Mesendoderm (in vitro differentiated cells): ENCODE results near the gene KEL.

Experiments used
- DNase-seq: peaks from one replicate; pipeline ENCODE4 v3.0.0; 2013
- H2AK5ac ChIP-seq: 2 replicates; pipeline ENCODE4 v1.6.1; 2013; ENCODE audit warnings: low read length, inconsistent platforms
- H2BK120ac ChIP-seq: 2 replicates; pipeline ENCODE4 v1.6.1; 2013; ENCODE audit warnings: low read depth, mild to moderate bottlenecking, low read length, moderate library complexity, mixed read lengths
- H2BK15ac ChIP-seq: replicated peaks from 2 replicates; pipeline ENCODE4 v1.6.1; 2013; ENCODE audit warnings: low read depth, mild to moderate bottlenecking, moderate library complexity
- H2BK5ac ChIP-seq: 2 replicates; pipeline ENCODE4 v1.6.1; 2013; ENCODE audit warnings: low read length, inconsistent platforms
- H3K18ac ChIP-seq: 2 replicates; pipeline ENCODE4 v1.6.1; 2013; ENCODE audit warnings: mild to moderate bottlenecking, low read length, mixed read lengths
- H3K23ac ChIP-seq: one replicate; pipeline ENCODE4 v1.6.1; 2013; ENCODE audit warnings: low read length
- H3K27ac ChIP-seq: 2 replicates; pipeline ENCODE4 v1.5.1; 2013; ENCODE audit warnings: low read depth, mild to moderate bottlenecking, inconsistent platforms, low read length, moderate library complexity
- H3K27me3 ChIP-seq: 2 replicates; pipeline ENCODE4 v1.6.1; 2013; ENCODE audit warnings: low read length, control low read depth, mild to moderate bottlenecking, inconsistent platforms; ENCODE audit not compliant: insufficient read depth, poor library complexity
- H3K36me3 ChIP-seq: 2 replicates; pipeline ENCODE4 v1.6.1; 2013; ENCODE audit warnings: low read length, inconsistent platforms; ENCODE audit not compliant: control insufficient read depth, insufficient read depth
- H3K4ac ChIP-seq: one replicate; pipeline ENCODE4 v1.6.1; 2013; ENCODE audit warnings: low read depth, mild to moderate bottlenecking, low read length, moderate library complexity
- H3K4me1 ChIP-seq: 2 replicates; pipeline ENCODE4 v1.6.1; 2013; ENCODE audit warnings: low read depth, low read length, inconsistent platforms; ENCODE audit not compliant: control insufficient read depth
- H3K4me2 ChIP-seq: 2 replicates; pipeline ENCODE4 v1.6.1; 2013; ENCODE audit warnings: low read length
- H3K4me3 ChIP-seq: 2 replicates; pipeline ENCODE4 v1.5.1; 2013; ENCODE audit warnings: mild to moderate bottlenecking, low read length
- H3K56ac ChIP-seq: one replicate; pipeline ENCODE4 v1.6.1; 2013; ENCODE audit warnings: low read length
- H3K79me1 ChIP-seq: 2 replicates; pipeline ENCODE4 v1.6.1; 2013; ENCODE audit warnings: low read length, inconsistent platforms
- H3K79me2 ChIP-seq: 2 replicates; pipeline ENCODE4 v1.6.1; 2013; ENCODE audit warnings: mild to moderate bottlenecking, low read length; ENCODE audit not compliant: control insufficient read depth, insufficient read depth
- H3K9ac ChIP-seq: 2 replicates; pipeline ENCODE4 v1.6.1; 2013; ENCODE audit warnings: low read length, inconsistent platforms
- H4K5ac ChIP-seq: one replicate; pipeline ENCODE4 v1.6.1; 2013; ENCODE audit warnings: low read length
- H4K8ac ChIP-seq: one replicate; pipeline ENCODE4 v1.6.1; 2013; ENCODE audit warnings: low read depth, mild to moderate bottlenecking, control low read depth, low read length, moderate library complexity
- WGBS: extraction: QIAGEN DNeasy Blood & Tissue Kit; methylation state at CpG from one replicate; pipeline ENCODE4 v1.1.7; 2013; ENCODE audit warnings: low lambda C conversion rate, missing lambda C conversion rate; ENCODE audit not compliant: insufficient coverage; ENCODE audit errors: extremely low coverage; 5-methylcytosine and 5-hydroxymethylcytosine counted together

Gene KEL

DNA sequence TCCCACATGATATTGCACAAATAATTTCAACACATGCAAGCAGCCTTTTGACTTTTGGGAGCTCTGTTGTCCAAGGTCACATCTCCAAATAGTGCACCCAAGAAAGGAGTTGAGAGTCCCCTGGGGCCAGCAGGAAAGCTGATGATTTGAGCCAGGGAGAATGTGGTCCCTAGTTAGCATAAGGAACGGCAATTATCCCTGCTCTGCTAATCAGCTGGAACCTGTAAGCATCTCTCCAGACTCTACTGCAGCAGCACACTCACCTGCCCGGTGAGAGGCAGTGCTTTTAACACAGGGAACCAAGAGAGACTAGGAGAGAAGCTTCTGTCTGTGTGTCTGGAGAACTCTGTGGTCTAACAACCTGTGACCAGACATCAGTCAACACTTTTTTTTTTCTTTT is 45.7 kb downstream of the KEL start:
- Histone ChIP-seq H3K9ac (no peak overlapping the region), H3K18ac (no peak overlapping the region), H3K4ac (no peak overlapping the region), H2AK5ac (no peak overlapping the region), H4K8ac (no peak overlapping the region), H3K27me3 (no peaks in the 10 kb centered on the region), H3K79me2 (no peaks in the 10 kb centered on the region), H2BK5ac (no peak overlapping the region), H3K36me3 (no peaks in the 10 kb centered on the region), H3K23ac (no peak overlapping the region), H3K4me2 (no peak overlapping the region), H2BK15ac (no peak overlapping the region), H3K56ac (no peak overlapping the region), H3K79me1 (no peaks in the 10 kb centered on the region), H3K4me3 (no peak overlapping the region), H4K5ac (no peak overlapping the region), H3K4me1 (no peaks in the 10 kb centered on the region), H2BK120ac (no peak overlapping the region), H3K27ac (no peak overlapping the region)
- WGBS: no CpG with 5 or more reads among the region's 2 CpGs
- no peak for DNase-seq

GRCh38 chr7:142915315-142915714 is 46.8 kb downstream of the KEL start:
- Histone ChIP-seq H3K79me1 (no peaks in the 10 kb centered on the region), H3K4me2 (no peak overlapping the region), H3K18ac (no peak overlapping the region), H2BK15ac (no peak overlapping the region), H3K4me1 (no peaks in the 10 kb centered on the region), H3K23ac (no peak overlapping the region), H3K36me3 (no peaks in the 10 kb centered on the region), H4K8ac (no peak overlapping the region), H3K27ac (no peak overlapping the region), H2AK5ac (no peak overlapping the region), H3K79me2 (no peaks in the 10 kb centered on the region), H3K4ac (no peak overlapping the region), H2BK120ac (no peak overlapping the region), H4K5ac (no peak overlapping the region), H3K9ac (no peak overlapping the region), H3K27me3 (no peaks in the 10 kb centered on the region), H3K56ac (no peak overlapping the region), H3K4me3 (no peak overlapping the region), H2BK5ac (no peak overlapping the region)
- WGBS: no CpG with 5 or more reads among the region's 8 CpGs
- no peak for DNase-seq

DNA sequence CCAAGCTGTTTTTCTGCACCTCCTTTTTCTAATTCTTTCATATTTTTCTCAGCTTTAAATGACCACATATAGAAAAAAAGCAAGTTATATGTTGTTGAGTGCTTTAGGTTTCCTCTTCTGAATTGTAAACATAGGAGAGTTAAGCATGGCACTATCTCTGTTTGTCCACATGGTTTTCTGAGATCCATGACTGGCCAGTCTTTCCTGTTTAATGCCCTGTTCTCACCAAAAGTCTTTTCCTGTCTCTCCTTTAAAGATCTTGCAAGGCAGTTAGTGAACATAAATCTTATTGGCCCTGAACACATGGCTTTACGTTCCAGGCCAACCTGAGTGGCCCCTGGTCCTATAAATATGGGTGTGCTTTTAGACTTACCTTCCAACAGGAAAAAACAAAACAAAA is 48.0 kb downstream of the KEL start:
- DNase-seq: no peak
- no peaks in the 10 kb centered on the region for H3K4me1 ChIP-seq

DNA sequence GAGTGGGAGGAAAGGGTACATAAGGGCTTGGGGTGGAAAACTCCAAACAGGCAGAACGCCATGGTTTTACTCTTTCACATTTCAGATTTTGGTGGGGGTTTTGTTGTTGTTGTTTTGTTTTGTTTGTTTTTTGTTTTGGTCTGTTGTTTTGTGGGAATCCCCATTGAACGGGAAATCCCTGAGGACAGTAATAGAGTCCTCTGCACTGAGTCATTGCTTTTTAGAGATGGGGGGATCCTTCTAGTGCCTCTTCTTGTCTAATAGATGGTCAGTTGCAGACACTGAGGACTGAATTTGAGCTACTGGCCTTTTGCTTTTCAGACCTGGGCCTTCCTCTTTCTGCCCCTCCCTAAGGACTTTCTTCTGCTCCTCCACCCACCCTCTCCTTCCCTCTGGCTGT is 48.6 kb downstream of the KEL start:
- H3K4me1 ChIP-seq: no peaks in the 10 kb centered on the region
- no peak overlapping the region for H4K8ac ChIP-seq
- H3K9ac ChIP-seq: no peak overlapping the region
- no CpG with 5 or more reads among the region's 2 CpGs for WGBS
- no peak overlapping the region for H4K5ac ChIP-seq
- H2AK5ac ChIP-seq: no peak overlapping the region
- no peaks in the 10 kb centered on the region for H3K36me3 ChIP-seq
- no peak overlapping the region for H2BK120ac ChIP-seq
- no peaks in the 10 kb centered on the region for H3K79me2 ChIP-seq
- no peak overlapping the region for H3K4me3 ChIP-seq
- no peak overlapping the region for H3K56ac ChIP-seq
- no peak overlapping the region for H3K18ac ChIP-seq
- H3K79me1 ChIP-seq: no peaks in the 10 kb centered on the region
- H3K4me2 ChIP-seq: no peak overlapping the region
- H3K27me3 ChIP-seq: no peaks in the 10 kb centered on the region
- no peak overlapping the region for H2BK5ac ChIP-seq
- no peak overlapping the region for H3K27ac ChIP-seq
- H3K23ac ChIP-seq: no peak overlapping the region
- no peak overlapping the region for H3K4ac ChIP-seq
- H2BK15ac ChIP-seq: no peak overlapping the region
- DNase-seq: no peak

More for the DNA sequence above, 48.0 kb downstream of the KEL start:
- no peak overlapping the region for H3K23ac ChIP-seq
- no peak overlapping the region for H3K27ac ChIP-seq
- no peak overlapping the region for H3K4me3 ChIP-seq
- WGBS: no CpG with 5 or more reads among the region's 1 CpG
- no peak overlapping the region for H2AK5ac ChIP-seq
- no peak overlapping the region for H3K4ac ChIP-seq
- H2BK5ac ChIP-seq: no peak overlapping the region
- no peak overlapping the region for H2BK15ac ChIP-seq
- H3K4me2 ChIP-seq: no peak overlapping the region
- no peak overlapping the region for H4K5ac ChIP-seq
- no peaks in the 10 kb centered on the region for H3K79me1 ChIP-seq
- H4K8ac ChIP-seq: no peak overlapping the region
- H3K36me3 ChIP-seq: no peaks in the 10 kb centered on the region
- no peak overlapping the region for H2BK120ac ChIP-seq
- H3K56ac ChIP-seq: no peak overlapping the region
- no peaks in the 10 kb centered on the region for H3K27me3 ChIP-seq
- H3K9ac ChIP-seq: no peak overlapping the region
- H3K18ac ChIP-seq: no peak overlapping the region
- no peaks in the 10 kb centered on the region for H3K79me2 ChIP-seq

GRCh38 chr7:142913051-142913450 is 49.1 kb downstream of the KEL start:
- DNase-seq: no peak
- H3K4ac ChIP-seq: no peak overlapping the region
- H4K5ac ChIP-seq: no peak overlapping the region
- no peak overlapping the region for H3K4me3 ChIP-seq
- no CpG with 5 or more reads among the region's 3 CpGs for WGBS
- H4K8ac ChIP-seq: no peak overlapping the region
- no peak overlapping the region for H3K23ac ChIP-seq
- H2BK120ac ChIP-seq: no peak overlapping the region
- no peaks in the 10 kb centered on the region for H3K79me2 ChIP-seq
- no peak overlapping the region for H3K18ac ChIP-seq
- H3K27ac ChIP-seq: no peak overlapping the region
- no peaks in the 10 kb centered on the region for H3K4me1 ChIP-seq
- no peaks in the 10 kb centered on the region for H3K27me3 ChIP-seq
- no peak overlapping the region for H2BK15ac ChIP-seq
- H3K36me3 ChIP-seq: no peaks in the 10 kb centered on the region
- H3K56ac ChIP-seq: no peak overlapping the region
- no peak overlapping the region for H2BK5ac ChIP-seq
- no peak overlapping the region for H2AK5ac ChIP-seq
- no peaks in the 10 kb centered on the region for H3K79me1 ChIP-seq
- H3K9ac ChIP-seq: no peak overlapping the region
- H3K4me2 ChIP-seq: no peak overlapping the region

- Histone ChIP-seq H3K23ac (no peak overlapping the region), H3K9ac (no peak overlapping the region), H4K5ac (no peak overlapping the region), H3K4me3 (no peak overlapping the region), H2AK5ac (no peak overlapping the region), H3K79me1 (no peaks in the 10 kb centered on the region), H2BK5ac (no peak overlapping the region), H3K4me2 (no peak overlapping the region), H2BK15ac (no peak overlapping the region), H3K79me2 (no peaks in the 10 kb centered on the region), H3K36me3 (no peaks in the 10 kb centered on the region), H3K4me1 (no peaks in the 10 kb centered on the region), H4K8ac (no peak overlapping the region), H2BK120ac (no peak overlapping the region), H3K27me3 (no peaks in the 10 kb centered on the region), H3K27ac (no peak overlapping the region), H3K56ac (no peak overlapping the region), H3K18ac (no peak overlapping the region), H3K4ac (no peak overlapping the region)
- no peak for DNase-seq
- WGBS: no CpG with 5 or more reads among the region's 2 CpGs
These were observed 51.7 kb downstream of the KEL start for GRCh38 chr7:142910481-142910880.
